Vein endothelial cell (primary cell): ENCODE results near the gene LTB4R. TPM values are rescaled to one million over a fixed set of nuclear protein-coding genes. Genes with fewer than 3 reads are reported as not detected.

Experiments
- small RNA-seq: library from RNA; depleted of rRNA; stranded (forward); fragments of <200 nt; gene quantifications from one replicate; pipeline ENCODE3, GENCODE V24; 2012
- total RNA-seq: library from RNA; depleted of rRNA; stranded (reverse); fragments of >200 nt; gene quantifications from 2 replicates; pipeline ENCODE4 v1.2.3, GENCODE V29; 2012

Gene LTB4R, protein sequence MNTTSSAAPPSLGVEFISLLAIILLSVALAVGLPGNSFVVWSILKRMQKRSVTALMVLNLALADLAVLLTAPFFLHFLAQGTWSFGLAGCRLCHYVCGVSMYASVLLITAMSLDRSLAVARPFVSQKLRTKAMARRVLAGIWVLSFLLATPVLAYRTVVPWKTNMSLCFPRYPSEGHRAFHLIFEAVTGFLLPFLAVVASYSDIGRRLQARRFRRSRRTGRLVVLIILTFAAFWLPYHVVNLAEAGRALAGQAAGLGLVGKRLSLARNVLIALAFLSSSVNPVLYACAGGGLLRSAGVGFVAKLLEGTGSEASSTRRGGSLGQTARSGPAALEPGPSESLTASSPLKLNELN
- total RNA-seq = 2.9 and 3.2 TPM in 2 replicates

DNA sequence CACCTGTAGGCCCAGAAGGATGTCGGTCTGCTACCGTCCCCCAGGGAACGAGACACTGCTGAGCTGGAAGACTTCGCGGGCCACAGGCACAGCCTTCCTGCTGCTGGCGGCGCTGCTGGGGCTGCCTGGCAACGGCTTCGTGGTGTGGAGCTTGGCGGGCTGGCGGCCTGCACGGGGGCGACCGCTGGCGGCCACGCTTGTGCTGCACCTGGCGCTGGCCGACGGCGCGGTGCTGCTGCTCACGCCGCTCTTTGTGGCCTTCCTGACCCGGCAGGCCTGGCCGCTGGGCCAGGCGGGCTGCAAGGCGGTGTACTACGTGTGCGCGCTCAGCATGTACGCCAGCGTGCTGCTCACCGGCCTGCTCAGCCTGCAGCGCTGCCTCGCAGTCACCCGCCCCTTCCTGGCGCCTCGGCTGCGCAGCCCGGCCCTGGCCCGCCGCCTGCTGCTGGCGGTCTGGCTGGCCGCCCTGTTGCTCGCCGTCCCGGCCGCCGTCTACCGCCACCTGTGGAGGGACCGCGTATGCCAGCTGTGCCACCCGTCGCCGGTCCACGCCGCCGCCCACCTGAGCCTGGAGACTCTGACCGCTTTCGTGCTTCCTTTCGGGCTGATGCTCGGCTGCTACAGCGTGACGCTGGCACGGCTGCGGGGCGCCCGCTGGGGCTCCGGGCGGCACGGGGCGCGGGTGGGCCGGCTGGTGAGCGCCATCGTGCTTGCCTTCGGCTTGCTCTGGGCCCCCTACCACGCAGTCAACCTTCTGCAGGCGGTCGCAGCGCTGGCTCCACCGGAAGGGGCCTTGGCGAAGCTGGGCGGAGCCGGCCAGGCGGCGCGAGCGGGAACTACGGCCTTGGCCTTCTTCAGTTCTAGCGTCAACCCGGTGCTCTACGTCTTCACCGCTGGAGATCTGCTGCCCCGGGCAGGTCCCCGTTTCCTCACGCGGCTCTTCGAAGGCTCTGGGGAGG is at the start of gene LTB4R:
Gene LTB4R, plus strand, starts transcription at position 857 of the 959 bp plus-strand sequence. CDS start 4,150 bp downstream, outside the sequence.

DNA sequence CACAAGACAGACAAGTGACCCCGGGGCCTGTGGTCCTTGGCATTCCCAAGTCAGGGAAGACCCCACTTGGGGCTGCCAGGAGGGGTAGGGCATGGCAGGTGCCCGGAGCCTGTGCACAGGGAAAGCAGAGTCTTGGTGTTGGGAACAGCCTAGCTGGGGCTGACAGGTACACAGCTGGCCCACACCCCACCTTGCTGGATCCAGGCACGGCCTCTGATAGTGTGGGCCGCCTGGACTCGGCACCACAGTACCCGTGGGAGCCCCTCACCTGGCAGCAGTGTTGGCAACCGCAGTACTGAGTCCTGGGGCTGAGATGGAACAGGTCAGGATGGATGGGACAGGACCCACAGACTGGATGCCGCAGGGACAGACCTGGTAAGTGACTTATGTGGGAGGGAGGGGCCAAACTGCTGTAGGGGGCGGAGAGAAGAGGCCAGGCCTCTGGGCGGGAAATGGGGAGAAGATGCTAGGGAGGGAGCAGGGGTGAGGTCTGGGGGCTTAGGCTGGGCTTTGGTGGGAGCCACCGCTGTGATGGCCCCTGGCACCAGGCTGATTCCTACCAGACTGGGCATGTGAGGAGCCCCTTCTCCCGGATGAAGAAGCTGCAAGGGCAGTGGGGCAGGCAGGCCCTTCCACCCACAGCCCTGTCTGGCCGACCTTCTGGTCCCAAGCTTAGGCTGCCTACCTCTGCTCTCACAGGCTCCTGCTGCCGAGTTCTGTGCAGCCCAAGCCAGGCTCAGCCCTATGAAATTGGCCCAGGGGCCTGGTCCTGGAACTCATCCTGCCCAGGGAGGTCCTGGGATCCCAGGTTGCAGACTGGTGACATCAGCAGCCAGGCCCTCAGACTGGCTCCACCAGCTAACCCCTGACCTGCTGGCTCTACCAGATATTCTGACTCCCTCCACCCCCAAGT is 48.2 kb upstream of the LTB4R start, which contains the start of gene TGM1:
Gene TGM1, minus strand, starts transcription at position 357 of the 913 bp plus-strand sequence. CDS start 825 bp downstream, outside the sequence.

GRCh38 chr14:24271134-24271833 is 40.0 kb upstream of the LTB4R start, which contains the start of gene RABGGTA:
TSS of gene RABGGTA (minus strand) at chr14:24271597. CDS start at chr14:24271115, 482 bp downstream.

GRCh38 chr14:24299255-24300191 is 11.8 kb upstream of the LTB4R start, which contains the start of the genes DHRS1 and NOP9:
TSS of gene DHRS1 (minus strand) at chr14:24299780. CDS start at chr14:24299106, 674 bp downstream.
TSS of gene NOP9 (plus strand) at chr14:24299850. CDS start at chr14:24299955, 105 bp downstream.

GRCh38 chr14:24307575-24308341 is 3.5 kb upstream of the LTB4R start, which contains the start of gene CIDEB:
TSS of gene CIDEB (minus strand) at chr14:24307977. CDS start at chr14:24307858, 119 bp downstream.

DNA sequence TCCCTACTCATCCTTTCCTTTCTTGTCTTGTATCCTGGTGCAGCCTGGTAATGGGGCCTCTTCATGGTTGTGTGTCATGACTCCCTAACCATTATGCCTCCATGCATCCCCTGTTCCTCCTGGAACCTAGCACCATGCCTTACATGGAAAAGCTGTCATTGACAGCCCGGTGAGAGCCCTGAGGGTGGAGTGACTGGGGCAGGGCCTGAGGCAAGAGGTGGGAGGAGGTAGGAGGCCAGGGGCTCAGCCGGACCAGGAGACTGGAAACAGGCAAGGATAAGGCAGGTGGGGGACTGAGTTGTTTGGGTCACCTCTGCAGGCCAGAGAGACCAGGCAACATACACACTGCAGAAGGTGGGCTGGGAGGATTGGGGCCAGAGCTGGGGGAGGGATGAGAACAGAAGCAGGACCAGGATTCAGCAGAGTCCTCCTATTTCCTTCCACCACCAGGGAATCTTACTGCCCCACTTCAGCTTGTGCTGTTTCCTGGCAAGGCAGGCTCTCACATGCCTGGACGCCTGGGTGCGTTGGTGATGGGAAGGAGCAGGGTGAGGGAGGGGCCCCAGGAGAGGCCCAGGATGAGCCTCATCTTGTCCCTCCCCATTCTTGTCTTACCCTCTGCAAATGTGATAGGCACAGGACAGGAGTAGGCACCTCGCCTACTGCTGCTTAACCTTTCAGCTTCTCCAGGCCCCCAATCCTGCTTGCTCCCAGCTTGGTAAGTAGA is 1.6 kb upstream of the LTB4R start, which contains the start of gene LTB4R2:
Gene LTB4R2, plus strand, starts transcription at position 603 of the 727 bp plus-strand sequence. CDS start 525 bp downstream, outside the sequence.

DNA sequence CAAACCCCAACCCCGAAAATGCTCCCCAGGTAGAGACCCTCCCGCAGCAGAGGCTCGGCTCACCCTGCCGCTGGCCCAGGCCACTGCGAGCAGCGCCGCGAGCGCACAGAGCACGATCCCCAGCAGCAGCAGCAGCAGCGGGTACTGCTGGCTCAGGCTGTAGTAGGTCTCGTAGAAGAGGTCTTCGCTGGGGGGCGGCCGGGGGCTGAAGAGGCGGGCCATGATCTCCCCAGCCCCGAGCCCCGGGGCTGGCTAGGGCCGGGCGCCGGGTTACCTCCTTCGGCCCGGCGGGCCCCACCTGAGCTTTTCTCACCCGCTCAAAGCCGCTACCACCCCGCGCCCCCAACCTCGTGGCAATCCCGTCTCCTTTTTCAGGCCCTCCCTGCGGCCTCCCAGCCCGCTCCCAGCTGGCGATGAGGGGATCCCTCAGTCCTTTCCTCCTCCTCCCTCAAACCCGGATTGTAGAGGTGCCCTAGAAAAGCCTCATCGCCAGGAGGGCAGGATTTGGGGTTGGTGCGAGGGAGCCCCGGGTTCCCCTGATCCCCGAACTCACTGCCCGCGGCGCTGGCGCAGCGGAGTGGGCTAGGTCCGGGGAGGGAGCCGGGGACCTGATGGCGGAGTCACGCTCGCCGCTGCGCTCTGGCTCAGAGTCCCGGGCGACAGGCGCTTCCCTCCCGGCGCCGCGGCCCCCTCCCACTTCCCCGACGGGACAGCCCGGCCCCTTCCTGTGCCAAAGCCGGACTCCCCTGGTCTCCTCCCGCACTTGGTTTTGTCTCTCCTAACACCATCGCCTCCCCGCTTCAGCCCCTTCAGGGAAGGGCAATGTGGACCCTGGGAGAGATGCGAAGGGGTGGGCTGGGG is 23.4 kb downstream of the LTB4R start, which contains the start of gene ADCY4:
Gene ADCY4, minus strand, starts transcription at position 641 of the 861 bp plus-strand sequence. Its CDS starts 419 bp downstream, at position 222.

DNA sequence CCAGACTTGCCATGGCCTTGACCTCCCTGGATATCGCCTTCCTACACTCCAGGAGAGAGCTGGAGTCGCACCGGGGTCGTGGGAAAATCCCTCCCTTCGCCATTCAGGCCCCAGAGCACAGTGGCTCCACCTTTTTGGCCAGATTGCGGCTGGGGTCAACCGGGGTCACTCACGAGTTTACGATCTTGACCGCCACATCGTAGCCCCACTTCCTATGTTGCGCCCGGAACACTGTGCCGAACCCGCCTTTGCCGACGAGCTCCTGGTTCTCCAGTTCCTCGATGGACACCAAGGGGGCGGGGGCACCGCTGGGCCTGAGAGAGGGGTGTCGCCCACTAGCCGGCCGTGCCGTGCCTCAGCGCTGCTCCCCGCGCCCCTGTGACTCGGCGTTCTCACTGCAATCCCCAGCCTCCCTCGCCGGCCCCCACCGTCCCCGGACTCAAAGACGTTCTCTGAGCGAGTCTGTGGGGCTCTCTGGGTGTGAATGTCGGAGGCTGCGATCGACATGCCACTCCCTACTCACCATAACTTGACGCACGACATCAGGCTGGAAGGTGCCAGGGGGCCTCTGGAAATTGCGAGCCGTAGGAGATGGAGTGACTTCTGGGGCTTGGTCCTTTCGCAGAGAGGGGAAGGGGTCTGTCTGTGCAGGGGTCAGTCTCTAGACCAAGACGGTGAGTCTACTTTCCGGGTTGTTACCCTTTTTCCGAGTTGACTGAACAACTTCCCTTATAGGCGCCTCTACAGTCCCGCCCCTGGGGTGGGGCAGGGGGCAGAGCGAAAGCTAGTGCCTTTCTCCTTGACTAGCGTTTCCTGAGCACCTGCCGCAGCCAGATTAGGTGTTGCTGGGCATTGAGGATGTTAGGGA is 28.2 kb downstream of the LTB4R start, which contains the start of gene RIPK3:
Gene RIPK3, minus strand, starts transcription at position 708 of the 868 bp plus-strand sequence. Its CDS starts 165 bp downstream, at position 543.

Small RNAs within 50 kb of the gene (small RNA-seq; reads per million reads assigned to genes)
- not detected for gene RF00026

Other genes starting within 250 kb of the LTB4R start
- not detected in 2 replicates for gene CPNE6, start 239.9 kb upstream of the LTB4R start, total RNA-seq
- 3.0 and 8.5 TPM in 2 replicates for gene PCK2, start 217.2 kb upstream of the LTB4R start, total RNA-seq
- gene DCAF11, start 196.7 kb upstream of the LTB4R start, total RNA-seq = 47.0 and 51.9 TPM in 2 replicates
- 0.98 and 1.1 TPM in 2 replicates for gene NRL, start 196.6 kb upstream of the LTB4R start, total RNA-seq
- gene FITM1, start 180.8 kb upstream of the LTB4R start, total RNA-seq = 0.65 TPM in 1 of 2 replicates, not detected in the other
- gene PSME1, start 175.3 kb upstream of the LTB4R start, total RNA-seq = 68.6 and 101 TPM in 2 replicates
- gene EMC9, start 169.9 kb upstream of the LTB4R start, total RNA-seq = 8.5 and 16.3 TPM in 2 replicates
- 54.7 and 62.1 TPM in 2 replicates for gene PSME2, start 164.9 kb upstream of the LTB4R start, total RNA-seq
- gene RNF31, start 164.0 kb upstream of the LTB4R start, total RNA-seq = 48.3 and 60.3 TPM in 2 replicates
- 31.0 and 35.6 TPM in 2 replicates for gene IRF9, start 150.2 kb upstream of the LTB4R start, total RNA-seq
- gene REC8, start 139.4 kb upstream of the LTB4R start, total RNA-seq = 1.3 and 4.1 TPM in 2 replicates
- gene IPO4, start 122.7 kb upstream of the LTB4R start, total RNA-seq = 51.3 and 58.8 TPM in 2 replicates
- gene TM9SF1, start 116.1 kb upstream of the LTB4R start, total RNA-seq = 53.6 and 62.3 TPM in 2 replicates
- 0.10 TPM in 1 of 2 replicates, not detected in the other for gene TSSK4, start 105.8 kb upstream of the LTB4R start, total RNA-seq
- 25.6 and 33.3 TPM in 2 replicates for gene CHMP4A, start 98.0 kb upstream of the LTB4R start, total RNA-seq
- 9.1 TPM in 2 replicates for gene MDP1, start 95.4 kb upstream of the LTB4R start, total RNA-seq
- gene NEDD8, start 79.1 kb upstream of the LTB4R start, total RNA-seq = 128 and 131 TPM in 2 replicates
- gene GMPR2, start 78.6 kb upstream of the LTB4R start, total RNA-seq = 67.4 and 69.9 TPM in 2 replicates
- 55.5 and 59.4 TPM in 2 replicates for gene TINF2, start 68.9 kb upstream of the LTB4R start, total RNA-seq
- gene TGM1, start 48.3 kb upstream of the LTB4R start, total RNA-seq = 0.98 and 1.8 TPM in 2 replicates
- gene RABGGTA, start 39.9 kb upstream of the LTB4R start, total RNA-seq = 35.1 and 45.1 TPM in 2 replicates
- 12.4 and 21.6 TPM in 2 replicates for gene DHRS1, start 11.7 kb upstream of the LTB4R start, total RNA-seq
- 32.3 and 34.9 TPM in 2 replicates for gene NOP9, start 11.7 kb upstream of the LTB4R start, total RNA-seq
- gene CIDEB, start 3.5 kb upstream of the LTB4R start, total RNA-seq = 1.6 and 3.0 TPM in 2 replicates
- gene LTB4R2, start 1.4 kb upstream of the LTB4R start, total RNA-seq = 6.5 and 10.6 TPM in 2 replicates
- gene ADCY4, start 23.6 kb downstream of the LTB4R start, total RNA-seq = 55.1 and 90.2 TPM in 2 replicates
- 4.2 and 4.9 TPM in 2 replicates for gene RIPK3, start 28.5 kb downstream of the LTB4R start, total RNA-seq
- gene NFATC4, start 56.7 kb downstream of the LTB4R start, total RNA-seq = 11.4 and 20.0 TPM in 2 replicates
- gene NYNRIN, start 87.5 kb downstream of the LTB4R start, total RNA-seq = 14.6 and 28.7 TPM in 2 replicates
- 1.2 and 1.3 TPM in 2 replicates for gene CBLN3, start 118.2 kb downstream of the LTB4R start, total RNA-seq
- 46.6 and 61.7 TPM in 2 replicates for gene KHNYN, start 118.5 kb downstream of the LTB4R start, total RNA-seq
- gene SDR39U1, start 131.3 kb downstream of the LTB4R start, total RNA-seq = 15.0 and 15.8 TPM in 2 replicates
- not detected in 2 replicates for gene CMA1, start 196.8 kb downstream of the LTB4R start, total RNA-seq